ENCODE results near the gene SLC35F6.

The SLC35F6 gene, protein sequence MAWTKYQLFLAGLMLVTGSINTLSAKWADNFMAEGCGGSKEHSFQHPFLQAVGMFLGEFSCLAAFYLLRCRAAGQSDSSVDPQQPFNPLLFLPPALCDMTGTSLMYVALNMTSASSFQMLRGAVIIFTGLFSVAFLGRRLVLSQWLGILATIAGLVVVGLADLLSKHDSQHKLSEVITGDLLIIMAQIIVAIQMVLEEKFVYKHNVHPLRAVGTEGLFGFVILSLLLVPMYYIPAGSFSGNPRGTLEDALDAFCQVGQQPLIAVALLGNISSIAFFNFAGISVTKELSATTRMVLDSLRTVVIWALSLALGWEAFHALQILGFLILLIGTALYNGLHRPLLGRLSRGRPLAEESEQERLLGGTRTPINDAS

DNA sequence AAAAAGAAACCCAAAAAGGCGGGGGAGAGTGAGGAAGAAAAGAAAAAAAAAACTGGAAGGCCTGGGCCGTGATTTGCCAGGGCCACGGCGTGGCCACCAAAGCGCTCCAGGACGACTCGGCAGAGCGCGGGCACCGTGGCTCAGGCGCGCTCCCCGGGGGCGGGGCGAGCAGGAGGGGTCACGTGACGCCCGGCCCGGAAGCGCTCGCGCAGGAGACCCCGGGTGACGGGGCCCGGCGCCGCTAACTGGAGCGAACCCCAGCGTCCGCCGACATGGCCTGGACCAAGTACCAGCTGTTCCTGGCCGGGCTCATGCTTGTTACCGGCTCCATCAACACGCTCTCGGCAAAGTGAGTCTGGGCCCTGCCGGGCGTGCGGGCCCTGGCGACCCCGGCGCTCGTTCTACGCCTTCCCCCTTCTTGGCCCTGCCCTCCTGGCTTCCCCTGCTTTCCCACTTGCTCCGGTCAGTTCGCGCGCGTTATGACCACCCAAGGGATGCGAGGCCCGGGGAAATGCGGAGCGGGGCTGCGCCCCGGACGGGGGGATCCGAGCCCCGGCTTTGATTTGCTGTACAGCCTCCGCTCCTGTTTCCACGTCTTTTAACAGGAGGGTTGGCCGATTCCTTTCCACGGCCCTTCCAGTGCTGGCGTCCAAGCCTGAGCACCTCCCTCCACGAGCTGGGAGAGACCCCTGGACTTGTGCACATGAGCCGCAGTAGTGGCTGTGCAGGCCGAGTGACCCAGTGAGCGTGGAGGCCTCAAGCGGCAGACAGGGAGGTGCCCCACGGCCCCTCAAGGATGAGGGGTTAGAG lies at the start of gene SLC35F6:
Gene SLC35F6 (plus strand): TSS at position 207 of the 810 bp plus-strand sequence. CDS start 66 bp downstream, at position 273.
- DNase-seq (ENCODE audit: low read depth): peak; percentile 64

DNA sequence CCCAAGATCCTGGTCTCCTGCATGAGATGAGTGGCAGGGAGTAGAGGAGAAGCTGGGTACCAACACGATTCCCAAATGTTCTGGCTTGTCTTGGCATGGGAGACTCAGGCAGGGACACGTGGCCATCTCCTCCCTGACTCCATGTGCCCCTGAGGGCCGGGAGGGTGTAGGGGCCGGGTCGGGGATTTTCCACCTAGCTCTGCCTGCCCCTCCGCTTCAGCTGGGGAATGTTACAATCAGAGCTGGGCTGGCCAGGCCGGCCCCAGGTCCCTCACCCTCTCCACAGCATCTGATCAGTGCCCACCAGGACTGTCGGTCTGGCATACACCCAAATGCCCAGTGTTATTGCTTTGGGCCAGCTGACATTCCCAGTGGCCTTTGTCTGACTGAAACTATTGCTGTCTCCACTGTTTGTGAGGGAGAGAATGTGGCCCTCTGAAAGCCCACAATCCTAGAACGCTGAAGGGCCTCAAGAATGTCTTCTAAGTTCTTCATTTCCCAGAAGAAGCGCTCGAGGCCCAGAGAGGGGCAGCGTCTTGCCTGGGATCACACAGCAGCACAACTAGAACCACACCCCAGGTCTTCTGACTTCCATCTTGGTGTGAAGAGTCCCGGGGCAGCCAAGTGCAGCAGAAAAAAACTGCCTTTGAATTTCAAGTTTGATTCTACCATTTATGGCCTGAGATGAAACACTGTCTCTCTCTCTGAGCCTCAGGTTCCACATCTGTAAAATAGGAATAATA lies 48.4 kb upstream of the SLC35F6 start:
- DNase-seq (ENCODE audit: low read depth): no peak

- no peak for DNase-seq (ENCODE audit: low read depth)
Measured at GRCh38 chr2:26716340-26716739, 47.7 kb upstream of the SLC35F6 start.

- DNase-seq (ENCODE audit: low read depth): no peak
Measured at GRCh38 chr2:26716769-26717168, 47.3 kb upstream of the SLC35F6 start.

DNA sequence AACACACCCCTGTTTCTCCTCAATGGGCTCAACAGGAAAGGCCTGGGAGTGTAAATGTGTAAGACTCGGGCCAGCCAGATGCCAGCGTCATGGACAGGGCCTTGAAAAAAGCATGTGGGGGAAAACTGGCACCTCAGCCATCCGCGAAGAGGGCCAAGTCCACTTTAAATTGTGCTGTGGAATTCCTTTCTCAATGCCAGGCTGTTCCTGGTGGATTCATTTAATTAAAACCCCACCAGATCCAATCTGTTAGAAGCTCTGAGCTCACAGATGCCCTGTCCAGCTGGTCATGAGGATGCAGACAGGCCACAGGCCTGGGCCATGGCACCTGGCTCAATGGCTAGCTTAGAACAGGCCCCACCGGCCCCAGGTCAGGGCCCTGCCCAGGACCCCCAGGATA lies 46.7 kb upstream of the SLC35F6 start:
- DNase-seq (ENCODE audit: low read depth): no peak

- DNase-seq (ENCODE audit: low read depth): no peak
Measured at GRCh38 chr2:26718949-26719686, 45.0 kb upstream of the SLC35F6 start.

GRCh38 chr2:26720322-26721114 lies 43.6 kb upstream of the SLC35F6 start:
- peak; percentile 72 for DNase-seq (ENCODE audit: low read depth)

DNA sequence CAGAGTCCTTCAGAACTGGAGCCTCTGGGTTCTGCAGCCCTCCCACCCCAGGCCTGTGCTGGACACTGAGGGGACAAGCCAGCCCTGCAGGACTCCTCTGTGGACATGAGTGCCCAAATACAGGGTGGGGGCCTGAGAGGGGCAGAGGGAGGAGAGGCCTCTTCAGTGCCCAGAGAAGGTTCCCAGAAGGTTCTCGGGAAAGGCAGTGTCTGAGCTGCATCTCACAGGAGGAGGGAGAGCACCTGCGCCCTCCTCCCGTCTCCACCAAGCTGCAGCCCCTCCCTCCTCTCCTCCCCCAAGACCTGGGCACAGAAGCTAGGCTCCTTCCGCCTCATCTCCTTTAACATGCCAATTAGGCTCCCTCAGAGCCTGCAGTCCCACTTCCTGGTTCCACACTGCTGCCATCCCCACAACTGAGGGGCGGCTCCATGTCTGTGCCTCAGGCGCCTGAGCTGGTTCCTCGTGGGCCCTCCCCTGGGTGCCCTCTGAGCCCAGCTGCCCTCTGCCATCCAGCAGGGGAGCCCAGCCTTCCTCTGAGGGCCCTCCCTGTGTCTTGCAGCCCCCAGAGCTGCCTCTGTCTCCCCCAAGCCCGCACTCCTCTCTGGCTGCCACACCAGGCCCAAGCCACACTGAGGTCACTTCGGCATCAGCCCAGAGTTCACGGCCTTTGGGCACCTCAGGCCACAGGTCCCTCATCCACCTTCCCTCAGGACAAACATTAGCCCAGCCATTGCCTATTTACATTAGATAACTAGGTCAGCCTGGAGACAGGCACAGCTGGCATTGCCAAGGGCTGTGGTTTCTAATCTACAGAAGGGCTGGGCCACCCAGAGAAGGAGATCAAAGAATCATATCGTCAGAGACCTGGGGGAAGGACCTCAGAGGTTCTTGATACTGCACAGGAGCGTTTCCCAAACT lies 42.7 kb upstream of the SLC35F6 start:
- no peak for DNase-seq (ENCODE audit: low read depth)

GRCh38 chr2:26722328-26722727 lies 41.8 kb upstream of the SLC35F6 start:
- DNase-seq (ENCODE audit: low read depth): no peak

GRCh38 chr2:26722911-26723310 lies 41.2 kb upstream of the SLC35F6 start:
- DNase-seq (ENCODE audit: low read depth): no peak

- no peak for DNase-seq (ENCODE audit: low read depth)
Measured at GRCh38 chr2:26723475-26723874, 40.6 kb upstream of the SLC35F6 start.

DNA sequence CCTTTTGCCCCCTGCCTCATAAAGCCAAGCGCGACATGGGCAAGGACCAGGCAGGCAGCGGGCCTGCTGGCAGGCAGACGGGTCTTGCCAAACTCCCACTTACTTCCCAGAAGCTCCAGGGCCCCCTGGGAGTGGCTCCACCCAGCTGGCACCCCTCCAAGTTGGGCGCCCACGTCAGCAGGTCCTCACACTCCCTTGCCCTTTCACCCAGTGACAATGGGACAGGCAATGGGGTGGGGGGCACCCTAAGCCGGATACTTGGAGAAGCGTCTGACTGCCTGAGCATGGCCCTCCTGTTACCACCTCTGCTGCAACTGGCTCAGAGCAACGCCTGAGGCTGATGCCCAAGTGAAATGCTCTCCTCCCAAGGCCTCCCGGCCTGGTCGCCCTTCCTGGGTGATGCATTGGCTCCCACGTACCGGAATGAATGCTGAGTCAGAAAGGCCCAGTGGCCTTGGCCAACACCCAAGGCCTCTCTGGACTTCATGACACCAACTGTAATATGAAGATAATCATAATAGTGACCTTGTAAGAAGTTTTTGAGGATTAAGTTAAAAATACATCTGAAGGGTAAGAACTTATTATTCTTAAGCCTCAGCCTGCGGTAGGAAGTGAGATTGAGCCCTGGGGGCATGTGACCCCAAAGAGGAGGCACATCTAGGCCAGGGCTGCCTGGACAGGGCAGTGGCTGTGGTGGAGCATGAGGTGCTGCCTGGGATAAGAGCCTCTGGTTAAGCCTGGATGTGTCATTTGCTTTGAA lies 39.9 kb upstream of the SLC35F6 start:
- DNase-seq (ENCODE audit: low read depth): peak; percentile 86

GRCh38 chr2:26724784-26725520 lies 39.1 kb upstream of the SLC35F6 start:
- DNase-seq (ENCODE audit: low read depth): no peak

DNA sequence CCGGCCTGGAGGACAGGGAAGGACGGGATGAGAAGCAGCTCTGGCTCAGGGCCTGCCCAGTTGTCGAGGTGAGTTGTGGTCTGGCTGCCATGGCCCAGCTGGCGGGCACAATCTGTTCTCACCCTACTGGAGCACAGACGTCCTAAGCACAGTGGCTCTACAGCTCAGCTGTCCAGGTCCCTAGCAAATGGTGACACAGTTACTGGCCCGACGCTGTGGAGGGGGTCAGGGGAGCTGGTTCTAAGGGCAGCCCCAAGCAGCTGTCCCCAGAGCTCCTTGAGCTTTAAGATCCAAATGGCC lies 38.6 kb upstream of the SLC35F6 start:
- DNase-seq (ENCODE audit: low read depth): no peak

- DNase-seq (ENCODE audit: low read depth): no peak
Measured at GRCh38 chr2:26726228-26726627, 37.9 kb upstream of the SLC35F6 start.

DNA sequence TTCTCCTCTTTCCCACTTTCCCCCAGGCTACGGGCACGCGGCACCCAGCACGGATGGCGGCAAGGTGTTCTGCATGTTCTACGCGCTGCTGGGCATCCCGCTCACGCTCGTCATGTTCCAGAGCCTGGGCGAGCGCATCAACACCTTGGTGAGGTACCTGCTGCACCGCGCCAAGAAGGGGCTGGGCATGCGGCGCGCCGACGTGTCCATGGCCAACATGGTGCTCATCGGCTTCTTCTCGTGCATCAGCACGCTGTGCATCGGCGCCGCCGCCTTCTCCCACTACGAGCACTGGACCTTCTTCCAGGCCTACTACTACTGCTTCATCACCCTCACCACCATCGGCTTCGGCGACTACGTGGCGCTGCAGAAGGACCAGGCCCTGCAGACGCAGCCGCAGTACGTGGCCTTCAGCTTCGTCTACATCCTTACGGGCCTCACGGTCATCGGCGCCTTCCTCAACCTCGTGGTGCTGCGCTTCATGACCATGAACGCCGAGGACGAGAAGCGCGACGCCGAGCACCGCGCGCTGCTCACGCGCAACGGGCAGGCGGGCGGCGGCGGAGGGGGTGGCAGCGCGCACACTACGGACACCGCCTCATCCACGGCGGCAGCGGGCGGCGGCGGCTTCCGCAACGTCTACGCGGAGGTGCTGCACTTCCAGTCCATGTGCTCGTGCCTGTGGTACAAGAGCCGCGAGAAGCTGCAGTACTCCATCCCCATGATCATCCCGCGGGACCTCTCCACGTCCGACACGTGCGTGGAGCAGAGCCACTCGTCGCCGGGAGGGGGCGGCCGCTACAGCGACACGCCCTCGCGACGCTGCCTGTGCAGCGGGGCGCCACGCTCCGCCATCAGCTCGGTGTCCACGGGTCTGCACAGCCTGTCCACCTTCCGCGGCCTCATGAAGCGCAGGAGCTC lies 36.2 kb upstream of the SLC35F6 start:
- DNase-seq (ENCODE audit: low read depth): no peak

DNA sequence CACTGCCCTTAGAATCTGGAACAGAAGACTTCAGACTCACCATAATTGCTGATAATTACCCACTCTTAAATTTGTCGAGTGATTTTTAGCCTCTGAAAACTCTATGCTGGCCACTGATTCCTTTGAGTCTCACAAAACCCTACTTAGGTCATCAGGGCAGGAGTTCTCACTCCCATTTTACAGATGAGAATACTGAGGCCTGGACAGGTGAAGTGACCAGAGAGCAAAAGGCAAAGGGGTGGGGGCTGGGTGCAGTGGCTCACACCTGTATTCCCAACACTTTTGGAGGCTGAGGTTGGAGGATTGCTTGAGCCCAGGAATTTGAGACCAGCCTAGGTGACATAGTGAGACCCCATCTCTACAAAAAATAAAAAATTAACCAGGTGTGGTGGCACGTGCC lies 34.8 kb upstream of the SLC35F6 start:
- DNase-seq (ENCODE audit: low read depth): no peak

Measured in stromal cell of bone marrow (primary cell).